HepG2 (cell line): ENCODE results near the gene FOXJ2. TPM values are rescaled to one million over a fixed set of nuclear protein-coding genes. Genes with fewer than 3 reads are reported as not detected.
A peak's percentile ranks its signal among the peaks of the same experiment; 100 is the strongest.

ENCODE experiments used
- ATAC-seq: fragments of 200-7000 bp; cut with Tn5 transposase; 3 replicates; pipeline ENCODE4 v1.9.1; 2020; ENCODE audit warnings: mild to moderate bottlenecking, moderate library complexity
- BruUV-seq: library from RNA; stranded (reverse); fragments of 400-500 nt; replicated peaks from 2 replicates; lab custom pipeline; 2021; lab: Mats Ljungman, UMichigan
- CTCF ChIA-PET: fragments of 300-600 bp; formaldehyde crosslinking; extraction: SDS; loops from one replicate; lab custom pipeline; 2021; ENCODE audit warnings: low total read pairs, inconsistent platforms, low intra/inter-chr PET ratio; lab: Yijun Ruan, JAX
- POLR2A ChIA-PET: fragments of 350-600 bp; sonication (Branson Sonifier 250); formaldehyde crosslinking; loops from one replicate; lab custom pipeline; 2020; ENCODE audit warnings: antibody characterized with exemption, inconsistent platforms; lab: Yijun Ruan, JAX
- DNase-seq: peaks from one replicate; pipeline ENCODE4 v3.0.0-alpha.2; 2015; ENCODE audit warnings: low spot score
- FAIRE-seq: peaks from 3 replicates; lab custom pipeline; 2011; peaks lifted over from hg19 to GRCh38; lab: Jason Lieb, UNC
- H2AFZ ChIP-seq: one replicate; pipeline ENCODE4 v1.6.1; 2011; ENCODE audit warnings: low read length, inconsistent platforms
- H3K27ac ChIP-seq: fragments of 300-600 bp; 3 replicates; pipeline ENCODE4 v1.8.0; 2011; ENCODE audit warnings: mixed run types, mild to moderate bottlenecking, mixed read lengths, low read length, inconsistent platforms; ENCODE audit not compliant: insufficient read depth; ENCODE audit errors: extremely low read length
- H3K27me3 ChIP-seq, 2 experiments: fragments of 200-600 bp in 1 of 2; 2 replicates in 1 of 2; 3 replicates in 1 of 2; pipeline versions ENCODE4 v1.6.0 to v1.8.0; 2011; ENCODE audit warnings: low read length in 2 of 2, mild to moderate bottlenecking in 2 of 2, moderate library complexity in 2 of 2, inconsistent platforms in 1 of 2; ENCODE audit not compliant: insufficient read depth in 2 of 2, control insufficient read depth in 1 of 2
- H3K36me3 ChIP-seq, 2 experiments: fragments of 200-600 bp in 1 of 2; replicated peaks in 1 of 2; 2 replicates in 1 of 2; 3 replicates in 1 of 2; pipeline versions ENCODE4 v1.5.1 to v1.8.0; 2011; ENCODE audit warnings: low read length in 2 of 2, inconsistent platforms in 1 of 2; ENCODE audit not compliant: insufficient read depth in 2 of 2, control insufficient read depth in 1 of 2
- H3K4me1 ChIP-seq: 2 replicates; pipeline ENCODE4 v1.5.1; 2012; ENCODE audit warnings: low read length, inconsistent platforms; ENCODE audit not compliant: insufficient read depth
- H3K4me2 ChIP-seq: 2 replicates; pipeline ENCODE4 v1.6.0; 2011; ENCODE audit warnings: low read depth, low read length, inconsistent platforms
- H3K4me3 ChIP-seq, 3 experiments: fragments of 200-600 bp in 1 of 3; sonication (generic), shearing (Covaris generic) in 1 of 3; replicated peaks in 1 of 3; 2 replicates each; pipeline ENCODE4 v1.5.1; 2011 to 2016; ENCODE audit warnings: low read length in 3 of 3, inconsistent platforms in 2 of 3, low read depth in 2 of 3, mild to moderate bottlenecking in 2 of 3, control low read depth in 1 of 3, mixed read lengths in 1 of 3; ENCODE audit not compliant: insufficient read depth in 1 of 3
- H3K79me2 ChIP-seq: one replicate; pipeline ENCODE4 v1.6.1; 2011; ENCODE audit warnings: low read length, inconsistent platforms; ENCODE audit not compliant: insufficient read depth
- H3K9ac ChIP-seq: 2 replicates; pipeline ENCODE4 v1.6.0; 2011; ENCODE audit warnings: mild to moderate bottlenecking, low read depth, low read length, inconsistent platforms; ENCODE audit not compliant: insufficient read depth
- H3K9me3 ChIP-seq: 2 replicates; pipeline ENCODE4 v1.5.1; 2012; ENCODE audit warnings: mild to moderate bottlenecking, low read length
- H4K20me1 ChIP-seq: 2 replicates; pipeline ENCODE4 v1.6.0; 2011; ENCODE audit warnings: inconsistent platforms, mild to moderate bottlenecking, low read length, moderate library complexity; ENCODE audit not compliant: insufficient read depth
- CEBPB ChIP-seq: IDR thresholded peaks from 2 replicates; pipeline ENCODE4 v1.6.1; 2011; ENCODE audit warnings: low read depth, low read length, improper control_type of control experiment, borderline replicate concordance
- CEBPG ChIP-seq: IDR thresholded peaks from 2 replicates; pipeline ENCODE4 v1.6.1; 2016
- ZNF451 ChIP-seq: sonication (generic); formaldehyde crosslinking; IDR thresholded peaks from 2 replicates; pipeline ENCODE4 v1.5.0; 2020; ENCODE audit warnings: mild to moderate bottlenecking, missing genetic modification reagents
- ZNF460 ChIP-seq: sonication (generic); formaldehyde crosslinking; IDR thresholded peaks from 2 replicates; pipeline ENCODE4 v1.5.1; 2020; ENCODE audit warnings: missing genetic modification reagents, mild to moderate bottlenecking, borderline replicate concordance
- WGBS: methylation state at CpG from one replicate; pipeline ENCODE4 v1.1.6; 2017; ENCODE audit warnings: low lambda C conversion rate; 5-methylcytosine and 5-hydroxymethylcytosine counted together
- in situ Hi-C: cut with HindIII; loops from 2 replicates; pipeline ENCODE4 v1.10.0; 2017; ENCODE audit warnings: low pct_unique_long_range_greater_than_20kb; ENCODE audit not compliant: extremely low pct_ligation_motif_present
- intact Hi-C: fragments of 100-400 bp; cut with micrococcal nuclease; formaldehyde crosslinking; loops from one replicate; pipeline ENCODE4 v1.10.0; 2022; ENCODE audit not compliant: unreplicated experiment
- polyA plus RNA-seq, 8 experiments: library from polyadenylated mRNA; depleted of rRNA in 3 of 8; stranded (reverse) in 7 of 8; unstranded in 1 of 8; fragments of >200 nt; fragmentation: Illumina TruSeq in 4 of 8; extraction: Trizol in 4 of 8; gene quantifications; 2 replicates each; pipeline versions ENCODE4 v1.2.1 to v1.2.3, GENCODE V29; 2011 to 2016; ENCODE audit warnings: low read depth in 4 of 8, missing spikeins in 1 of 8, mixed read lengths in 1 of 8; ENCODE audit not compliant: insufficient read depth in 1 of 8
- total RNA-seq, 5 experiments: library from RNA; depleted of rRNA; stranded (reverse); fragments of >200 nt; fragmentation: Illumina TruSeq; extraction: Trizol; gene quantifications; 2 replicates each; pipeline ENCODE4 v1.2.3, GENCODE V29; 2016; ENCODE audit warnings: low read depth in 1 of 5
- TF ChIP-seq, protein P1 (sequence below): sonication (generic); formaldehyde crosslinking; IDR thresholded peaks from 2 replicates; pipeline ENCODE4 v1.4.0; 2020; ENCODE audit warnings: missing genetic modification reagents, mild to moderate bottlenecking, borderline replicate concordance
- TF ChIP-seq, protein P2 (sequence below), 2 experiments: fragments of 450-650 bp in 1 of 2; sonication (generic) in 1 of 2; formaldehyde crosslinking in 1 of 2; IDR thresholded peaks; 2 replicates each; pipeline versions ENCODE4 v1.6.1 to v1.8.0; 2016 to 2022; ENCODE audit warnings: antibody characterized with exemption in 1 of 2, mild to moderate bottlenecking in 1 of 2, missing genetic modification reagents in 1 of 2
- TF ChIP-seq, protein P3 (sequence below): sonication (generic); formaldehyde crosslinking; IDR thresholded peaks from 2 replicates; pipeline ENCODE4 v1.5.0; 2020; ENCODE audit warnings: mild to moderate bottlenecking, missing genetic modification reagents

The FOXJ2 gene
- total and polyA plus RNA-seq, 2 of the 13 experiments (the other 11 are each of a cell fraction or from before 2014, with no cell fraction given) = 2.2 to 2.9 TPM

GRCh38 chr12:7985802-7986418 lies 46.6 kb upstream of the FOXJ2 start:
- POLR2A ChIA-PET = no interaction called here
- no peak overlapping the region for H3K27ac ChIP-seq
- ATAC-seq (no peak), FAIRE-seq (no peak), DNase-seq (no peak)
- TF ChIP-seq, protein P1, sequence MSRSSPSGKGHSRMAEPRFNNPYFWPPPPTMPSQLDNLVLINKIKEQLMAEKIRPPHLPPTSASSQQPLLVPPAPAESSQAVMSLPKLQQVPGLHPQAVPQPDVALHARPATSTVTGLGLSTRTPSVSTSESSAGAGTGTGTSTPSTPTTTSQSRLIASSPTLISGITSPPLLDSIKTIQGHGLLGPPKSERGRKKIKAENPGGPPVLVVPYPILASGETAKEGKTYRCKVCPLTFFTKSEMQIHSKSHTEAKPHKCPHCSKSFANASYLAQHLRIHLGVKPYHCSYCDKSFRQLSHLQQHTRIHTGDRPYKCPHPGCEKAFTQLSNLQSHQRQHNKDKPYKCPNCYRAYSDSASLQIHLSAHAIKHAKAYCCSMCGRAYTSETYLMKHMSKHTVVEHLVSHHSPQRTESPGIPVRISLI (CRISPR knock-in tag) = peak; percentile 45; the same call in 1 of the 2 replicates
- TF ChIP-seq, protein P2, sequence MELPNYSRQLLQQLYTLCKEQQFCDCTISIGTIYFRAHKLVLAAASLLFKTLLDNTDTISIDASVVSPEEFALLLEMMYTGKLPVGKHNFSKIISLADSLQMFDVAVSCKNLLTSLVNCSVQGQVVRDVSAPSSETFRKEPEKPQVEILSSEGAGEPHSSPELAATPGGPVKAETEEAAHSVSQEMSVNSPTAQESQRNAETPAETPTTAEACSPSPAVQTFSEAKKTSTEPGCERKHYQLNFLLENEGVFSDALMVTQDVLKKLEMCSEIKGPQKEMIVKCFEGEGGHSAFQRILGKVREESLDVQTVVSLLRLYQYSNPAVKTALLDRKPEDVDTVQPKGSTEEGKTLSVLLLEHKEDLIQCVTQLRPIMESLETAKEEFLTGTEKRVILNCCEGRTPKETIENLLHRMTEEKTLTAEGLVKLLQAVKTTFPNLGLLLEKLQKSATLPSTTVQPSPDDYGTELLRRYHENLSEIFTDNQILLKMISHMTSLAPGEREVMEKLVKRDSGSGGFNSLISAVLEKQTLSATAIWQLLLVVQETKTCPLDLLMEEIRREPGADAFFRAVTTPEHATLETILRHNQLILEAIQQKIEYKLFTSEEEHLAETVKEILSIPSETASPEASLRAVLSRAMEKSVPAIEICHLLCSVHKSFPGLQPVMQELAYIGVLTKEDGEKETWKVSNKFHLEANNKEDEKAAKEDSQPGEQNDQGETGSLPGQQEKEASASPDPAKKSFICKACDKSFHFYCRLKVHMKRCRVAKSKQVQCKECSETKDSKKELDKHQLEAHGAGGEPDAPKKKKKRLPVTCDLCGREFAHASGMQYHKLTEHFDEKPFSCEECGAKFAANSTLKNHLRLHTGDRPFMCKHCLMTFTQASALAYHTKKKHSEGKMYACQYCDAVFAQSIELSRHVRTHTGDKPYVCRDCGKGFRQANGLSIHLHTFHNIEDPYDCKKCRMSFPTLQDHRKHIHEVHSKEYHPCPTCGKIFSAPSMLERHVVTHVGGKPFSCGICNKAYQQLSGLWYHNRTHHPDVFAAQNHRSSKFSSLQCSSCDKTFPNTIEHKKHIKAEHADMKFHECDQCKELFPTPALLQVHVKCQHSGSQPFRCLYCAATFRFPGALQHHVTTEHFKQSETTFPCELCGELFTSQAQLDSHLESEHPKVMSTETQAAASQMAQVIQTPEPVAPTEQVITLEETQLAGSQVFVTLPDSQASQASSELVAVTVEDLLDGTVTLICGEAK (IDR thresholded peaks at IDR 0.05) = no peak
- TF ChIP-seq, protein P2 (CRISPR knock-in tag; IDR thresholded peaks at IDR 0.05) = no peak
- TF ChIP-seq CEBPB = peak; percentile 55
- TF ChIP-seq, protein P3, sequence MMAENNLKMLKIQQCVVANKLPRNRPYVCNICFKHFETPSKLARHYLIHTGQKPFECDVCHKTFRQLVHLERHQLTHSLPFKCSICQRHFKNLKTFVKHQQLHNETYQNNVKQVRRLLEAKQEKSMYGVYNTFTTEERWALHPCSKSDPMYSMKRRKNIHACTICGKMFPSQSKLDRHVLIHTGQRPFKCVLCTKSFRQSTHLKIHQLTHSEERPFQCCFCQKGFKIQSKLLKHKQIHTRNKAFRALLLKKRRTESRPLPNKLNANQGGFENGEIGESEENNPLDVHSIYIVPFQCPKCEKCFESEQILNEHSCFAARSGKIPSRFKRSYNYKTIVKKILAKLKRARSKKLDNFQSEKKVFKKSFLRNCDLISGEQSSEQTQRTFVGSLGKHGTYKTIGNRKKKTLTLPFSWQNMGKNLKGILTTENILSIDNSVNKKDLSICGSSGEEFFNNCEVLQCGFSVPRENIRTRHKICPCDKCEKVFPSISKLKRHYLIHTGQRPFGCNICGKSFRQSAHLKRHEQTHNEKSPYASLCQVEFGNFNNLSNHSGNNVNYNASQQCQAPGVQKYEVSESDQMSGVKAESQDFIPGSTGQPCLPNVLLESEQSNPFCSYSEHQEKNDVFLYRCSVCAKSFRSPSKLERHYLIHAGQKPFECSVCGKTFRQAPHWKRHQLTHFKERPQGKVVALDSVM (CRISPR knock-in tag) = peak; percentile 73
- peak; percentile 68; the same call in 1 of the 2 replicates for TF ChIP-seq ZNF460 (CRISPR knock-in tag)
- TF ChIP-seq CEBPG = peak; percentile 64
- no peak for TF ChIP-seq ZNF451
- no peak overlapping the region for H3K9ac ChIP-seq
- no peak overlapping the region for H3K4me2 ChIP-seq
- WGBS = 75% methylated on average over 7 of the region's 7 CpGs
- H3K4me1 ChIP-seq = peaks cover 66% of the 10 kb centered on the region
- H3K36me3 ChIP-seq = no peaks in the 10 kb centered on the region
- CTCF ChIA-PET = no interaction called here
- in situ Hi-C loops (no loop called here), intact Hi-C loops (no loop called here)
- no TSS peak for BruUV-seq
- H4K20me1 ChIP-seq = no peaks in the 10 kb centered on the region
- no peaks in the 10 kb centered on the region for H3K27me3 ChIP-seq
- no peaks in the 10 kb centered on the region for H3K9me3 ChIP-seq
- H3K79me2 ChIP-seq = no peaks in the 10 kb centered on the region
- no peak overlapping the region for H3K4me3 ChIP-seq
- no peak overlapping the region for H2AFZ ChIP-seq
